ENCODE results near the gene RBBP8NL.

The RBBP8NL gene

GRCh38 chr20:62405981-62406513 is 21.3 kb downstream of the RBBP8NL start:
- no peak for ATAC-seq

- ATAC-seq: no peak
These were observed 22.0 kb downstream of the RBBP8NL start for GRCh38 chr20:62405108-62405980.

- ATAC-seq: no peak
These were observed 22.6 kb downstream of the RBBP8NL start for GRCh38 chr20:62404761-62405107.

GRCh38 chr20:62404112-62404665 is 23.1 kb downstream of the RBBP8NL start:
- ATAC-seq: no peak

GRCh38 chr20:62403331-62403730 is 24.0 kb downstream of the RBBP8NL start:
- ATAC-seq: no peak

- ATAC-seq: no peak
These were observed 24.7 kb downstream of the RBBP8NL start for GRCh38 chr20:62402456-62403150.

- ATAC-seq: no peak
These were observed 26.0 kb downstream of the RBBP8NL start for GRCh38 chr20:62401331-62401779.

- ATAC-seq: no peak
These were observed 26.8 kb downstream of the RBBP8NL start for GRCh38 chr20:62400541-62400940.

GRCh38 chr20:62400021-62400420 is 27.3 kb downstream of the RBBP8NL start:
- no peak for ATAC-seq

- no peak for ATAC-seq
These were observed 29.1 kb downstream of the RBBP8NL start for GRCh38 chr20:62398120-62398821.

GRCh38 chr20:62396367-62397239 is 30.7 kb downstream of the RBBP8NL start:
- ATAC-seq: no peak

- no peak for ATAC-seq
These were observed 31.8 kb downstream of the RBBP8NL start for GRCh38 chr20:62395311-62396242.

GRCh38 chr20:62394248-62395245 is 32.8 kb downstream of the RBBP8NL start:
- no peak for ATAC-seq

GRCh38 chr20:62393830-62394229 is 33.5 kb downstream of the RBBP8NL start:
- ATAC-seq: no peak

- ATAC-seq: no peak
These were observed 34.0 kb downstream of the RBBP8NL start for GRCh38 chr20:62393335-62393665.

GRCh38 chr20:62392621-62393334 is 34.6 kb downstream of the RBBP8NL start:
- no peak for ATAC-seq

- no peak for ATAC-seq
These were observed 35.3 kb downstream of the RBBP8NL start for GRCh38 chr20:62392077-62392418.

GRCh38 chr20:62391165-62392076 is 35.9 kb downstream of the RBBP8NL start:
- ATAC-seq: no peak
